MM.1S (cell line): Measurements from ENCODE around the gene SLC7A6.

Experiments
- DNase-seq: peaks from one replicate; pipeline ENCODE4 v3.0.0-alpha.2; 2015
- H2AFZ ChIP-seq: fragments of 300-600 bp; sonication (generic); 2 replicates; pipeline ENCODE4 v1.6.0; 2016; ENCODE audit warnings: antibody characterized with exemption, low read length
- H3F3A ChIP-seq: fragments of 300-600 bp; sonication (generic); 2 replicates; pipeline ENCODE4 v1.6.1; 2016; ENCODE audit warnings: mild to moderate bottlenecking, antibody characterized with exemption, low read length, moderate library complexity, mixed read lengths; ENCODE audit not compliant: insufficient read depth
- H3K27ac ChIP-seq: fragments of 300-600 bp; sonication (generic); 2 replicates; pipeline ENCODE4 v1.5.1; 2016; ENCODE audit warnings: mild to moderate bottlenecking, low read length
- H3K27me3 ChIP-seq: fragments of 300-600 bp; sonication (generic); replicated peaks from 2 replicates; pipeline ENCODE4 v1.6.0; 2016; ENCODE audit warnings: low read length; ENCODE audit not compliant: insufficient read depth
- H3K36me3 ChIP-seq: fragments of 300-600 bp; sonication (generic); replicated peaks from 2 replicates; pipeline ENCODE4 v1.6.1; 2016; ENCODE audit warnings: mild to moderate bottlenecking, low read length, mixed read lengths; ENCODE audit not compliant: insufficient read depth
- H3K4me1 ChIP-seq: fragments of 300-600 bp; sonication (generic); 2 replicates; pipeline ENCODE4 v1.6.1; 2016; ENCODE audit warnings: low read length, mixed read lengths
- H3K4me2 ChIP-seq: fragments of 300-600 bp; sonication (generic); 2 replicates; pipeline ENCODE4 v1.6.0; 2016; ENCODE audit warnings: low read depth, low read length
- H3K4me3 ChIP-seq: fragments of 300-600 bp; sonication (generic); 2 replicates; pipeline ENCODE4 v1.5.1; 2016; ENCODE audit warnings: low read length, mixed read lengths
- H3K79me2 ChIP-seq: fragments of 300-600 bp; sonication (generic); 2 replicates; pipeline ENCODE4 v1.6.1; 2016; ENCODE audit warnings: mixed run types, low read length, mixed read lengths
- H3K9ac ChIP-seq: fragments of 300-600 bp; sonication (generic); 2 replicates; pipeline ENCODE4 v1.6.1; 2016; ENCODE audit warnings: low read length, mixed read lengths
- H3K9me2 ChIP-seq: fragments of 300-600 bp; sonication (generic); replicated peaks from 2 replicates; pipeline ENCODE4 v1.6.1; 2016; ENCODE audit warnings: mild to moderate bottlenecking, low read length, mixed read lengths; ENCODE audit not compliant: insufficient read depth
- H3K9me3 ChIP-seq: fragments of 300-600 bp; sonication (generic); replicated peaks from 2 replicates; pipeline ENCODE4 v1.6.1; 2016; ENCODE audit warnings: mild to moderate bottlenecking, low read length, mixed read lengths; ENCODE audit not compliant: insufficient read depth
- H4K20me1 ChIP-seq: fragments of 300-600 bp; sonication (generic); 2 replicates; pipeline ENCODE4 v1.6.1; 2016; ENCODE audit warnings: mild to moderate bottlenecking, low read length, moderate library complexity, mixed read lengths; ENCODE audit not compliant: insufficient read depth
- EZH2 ChIP-seq: fragments of 300-600 bp; sonication (generic); optimal IDR thresholded peaks from 2 replicates; pipeline ENCODE3; 2017; ENCODE audit warnings: low read depth, mild to moderate bottlenecking, antibody characterized with exemption, low read length, mixed read lengths
- EZH2phosphoT487 ChIP-seq: fragments of 300-600 bp; sonication (generic); IDR thresholded peaks from 2 replicates; pipeline ENCODE4 v1.6.1; 2018; ENCODE audit warnings: antibody characterized with exemption, low read length
- TF ChIP-seq, protein P1 (sequence below): fragments of 300-600 bp; sonication (generic); IDR thresholded peaks from 2 replicates; pipeline ENCODE4 v1.5.1; 2016; ENCODE audit warnings: antibody characterized with exemption, low read length, mixed read lengths

The SLC7A6 gene

DNA sequence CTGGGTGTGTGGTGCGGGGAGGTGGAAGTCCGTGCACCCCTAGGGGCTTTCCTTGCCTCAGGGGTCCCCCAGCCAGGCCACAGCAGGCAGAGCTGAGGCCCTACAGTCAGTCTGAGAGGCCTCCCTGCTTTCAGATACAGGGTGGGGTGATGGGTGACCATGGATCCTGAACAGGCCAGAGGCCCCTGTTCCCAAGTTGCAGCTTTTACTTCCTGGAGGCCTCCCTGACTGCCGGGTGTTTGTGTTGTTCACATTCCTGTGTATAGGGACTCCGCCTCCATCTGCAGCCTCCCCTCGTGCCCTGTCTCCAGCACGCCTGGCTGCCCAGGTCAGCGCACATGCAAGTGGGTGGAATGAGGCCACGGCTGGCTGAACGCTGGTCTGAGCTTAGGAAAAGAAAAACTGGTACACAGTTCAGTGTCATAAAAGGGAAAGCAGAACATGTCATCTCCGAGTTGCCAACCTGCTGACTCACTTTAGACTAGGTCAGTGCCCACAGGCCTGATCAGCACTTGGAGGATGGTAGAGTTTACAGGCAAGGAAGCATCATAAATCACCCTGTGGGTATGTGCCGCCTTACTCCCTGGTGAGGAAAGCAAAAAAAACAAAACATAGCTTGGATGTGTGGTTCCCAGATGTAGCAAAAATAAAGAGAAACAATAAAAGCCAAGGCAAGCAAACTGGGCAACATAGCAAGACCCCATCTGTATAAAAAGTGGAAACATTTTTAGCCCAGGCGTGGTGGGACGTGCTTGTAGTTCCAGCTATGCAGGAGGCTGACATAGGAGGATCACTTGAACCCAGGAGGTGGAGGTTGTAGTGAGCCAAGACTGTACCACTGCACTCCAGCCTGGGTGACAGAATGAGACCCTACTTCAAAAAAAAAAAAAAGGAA lies 6.2 kb upstream of the SLC7A6 start:
- H3K9me3 ChIP-seq = no peaks in the 10 kb centered on the region
- H3F3A ChIP-seq = peaks cover 48% of the 10 kb centered on the region
- H3K4me2 ChIP-seq = peak overlapping the region; percentile 63
- H3K27ac ChIP-seq = peak overlapping the region; percentile 98
- peaks cover 11% of the 10 kb centered on the region for H3K36me3 ChIP-seq
- H4K20me1 ChIP-seq = no peaks in the 10 kb centered on the region
- H3K9me2 ChIP-seq = no peaks in the 10 kb centered on the region
- no peak overlapping the region for H2AFZ ChIP-seq
- H3K79me2 ChIP-seq = peaks cover 72% of the 10 kb centered on the region
- DNase-seq = peak; percentile 62
- peak overlapping the region; percentile 64 for H3K9ac ChIP-seq
- peaks cover 78% of the 10 kb centered on the region for H3K4me1 ChIP-seq
- peak overlapping the region; percentile 26; the same call in 1 of the 2 replicates for H3K4me3 ChIP-seq
- no peaks in the 10 kb centered on the region for H3K27me3 ChIP-seq
- TF ChIP-seq EZH2 (no peak), EZH2phosphoT487 (no peak)
- TF ChIP-seq, protein P1, sequence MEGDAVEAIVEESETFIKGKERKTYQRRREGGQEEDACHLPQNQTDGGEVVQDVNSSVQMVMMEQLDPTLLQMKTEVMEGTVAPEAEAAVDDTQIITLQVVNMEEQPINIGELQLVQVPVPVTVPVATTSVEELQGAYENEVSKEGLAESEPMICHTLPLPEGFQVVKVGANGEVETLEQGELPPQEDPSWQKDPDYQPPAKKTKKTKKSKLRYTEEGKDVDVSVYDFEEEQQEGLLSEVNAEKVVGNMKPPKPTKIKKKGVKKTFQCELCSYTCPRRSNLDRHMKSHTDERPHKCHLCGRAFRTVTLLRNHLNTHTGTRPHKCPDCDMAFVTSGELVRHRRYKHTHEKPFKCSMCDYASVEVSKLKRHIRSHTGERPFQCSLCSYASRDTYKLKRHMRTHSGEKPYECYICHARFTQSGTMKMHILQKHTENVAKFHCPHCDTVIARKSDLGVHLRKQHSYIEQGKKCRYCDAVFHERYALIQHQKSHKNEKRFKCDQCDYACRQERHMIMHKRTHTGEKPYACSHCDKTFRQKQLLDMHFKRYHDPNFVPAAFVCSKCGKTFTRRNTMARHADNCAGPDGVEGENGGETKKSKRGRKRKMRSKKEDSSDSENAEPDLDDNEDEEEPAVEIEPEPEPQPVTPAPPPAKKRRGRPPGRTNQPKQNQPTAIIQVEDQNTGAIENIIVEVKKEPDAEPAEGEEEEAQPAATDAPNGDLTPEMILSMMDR = no peak

DNA sequence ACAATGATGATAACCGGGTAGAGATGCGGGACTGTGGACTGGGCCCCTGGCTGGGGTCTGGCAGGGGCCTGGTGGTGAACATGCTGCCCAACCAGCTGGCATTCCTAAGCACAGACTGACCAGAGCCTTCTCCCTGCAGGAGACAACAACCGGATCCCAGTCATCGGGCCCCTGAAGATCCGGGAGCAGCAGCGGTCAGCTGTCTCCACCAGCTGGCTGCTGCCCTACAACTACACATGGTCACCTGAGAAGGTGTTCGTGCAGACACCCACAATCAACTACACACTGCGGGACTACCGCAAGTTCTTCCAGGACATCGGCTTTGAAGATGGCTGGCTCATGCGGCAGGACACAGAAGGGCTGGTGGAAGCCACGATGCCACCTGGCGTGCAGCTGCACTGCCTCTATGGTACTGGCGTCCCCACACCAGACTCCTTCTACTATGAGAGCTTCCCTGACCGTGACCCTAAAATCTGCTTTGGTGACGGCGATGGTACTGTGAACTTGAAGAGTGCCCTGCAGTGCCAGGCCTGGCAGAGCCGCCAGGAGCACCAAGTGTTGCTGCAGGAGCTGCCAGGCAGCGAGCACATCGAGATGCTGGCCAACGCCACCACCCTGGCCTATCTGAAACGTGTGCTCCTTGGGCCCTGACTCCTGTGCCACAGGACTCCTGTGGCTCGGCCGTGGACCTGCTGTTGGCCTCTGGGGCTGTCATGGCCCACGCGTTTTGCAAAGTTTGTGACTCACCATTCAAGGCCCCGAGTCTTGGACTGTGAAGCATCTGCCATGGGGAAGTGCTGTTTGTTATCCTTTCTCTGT lies 5.1 kb upstream of the SLC7A6 start:
- H3K4me3 ChIP-seq = no peak overlapping the region
- no peak overlapping the region for H2AFZ ChIP-seq
- H3K4me2 ChIP-seq = no peak overlapping the region
- H3K4me1 ChIP-seq = peaks cover 76% of the 10 kb centered on the region
- no peaks in the 10 kb centered on the region for H4K20me1 ChIP-seq
- no peak overlapping the region for H3K9ac ChIP-seq
- peaks cover 11% of the 10 kb centered on the region for H3K36me3 ChIP-seq
- peaks cover 74% of the 10 kb centered on the region for H3K79me2 ChIP-seq
- no peaks in the 10 kb centered on the region for H3K9me2 ChIP-seq
- H3K9me3 ChIP-seq = no peaks in the 10 kb centered on the region
- DNase-seq = no peak
- peak overlapping the region; percentile 98; the same call in 1 of the 2 replicates for H3K27ac ChIP-seq
- no peaks in the 10 kb centered on the region for H3K27me3 ChIP-seq
- peaks cover 48% of the 10 kb centered on the region for H3F3A ChIP-seq
- TF ChIP-seq, protein P1 = no peak
- no peak for TF ChIP-seq EZH2phosphoT487
- no peak for TF ChIP-seq EZH2

DNA sequence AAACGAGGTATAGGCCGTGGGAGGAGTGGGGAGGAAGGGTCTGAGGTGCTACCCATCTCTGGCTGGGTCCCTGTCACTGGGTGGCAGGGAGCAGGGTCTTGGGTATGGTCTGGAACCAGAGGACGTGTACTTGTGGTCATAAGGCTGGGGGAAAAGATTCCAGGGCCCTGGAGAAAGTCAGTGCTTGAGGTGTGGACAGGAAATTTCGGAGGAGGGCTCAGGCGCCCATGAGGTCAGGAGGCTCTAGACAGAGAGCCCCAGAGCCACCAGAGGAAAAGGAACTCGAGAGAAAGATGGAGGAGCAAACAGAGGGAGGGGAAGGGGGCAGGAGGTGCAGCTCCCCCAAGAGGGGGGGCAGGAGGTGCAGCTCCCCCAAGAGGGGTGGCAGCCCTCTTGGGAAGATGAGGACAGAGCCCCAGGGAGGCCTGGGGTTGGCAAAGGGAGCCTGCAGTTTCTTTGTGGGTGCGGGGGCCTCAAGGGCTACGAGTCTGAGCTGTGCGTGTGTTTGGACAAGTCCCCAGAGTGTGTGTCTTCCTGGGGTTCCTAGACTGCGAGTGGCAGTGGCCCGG lies 683 bp upstream of the SLC7A6 start:
- DNase-seq = no peak
- Histone ChIP-seq H3K4me2 (peak overlapping the region; percentile 96), H4K20me1 (no peaks in the 10 kb centered on the region), H3K9ac (peak overlapping the region; percentile 79), H3K9me2 (no peaks in the 10 kb centered on the region), H3K27me3 (no peaks in the 10 kb centered on the region), H3K27ac (peak overlapping the region; percentile 75), H3F3A (peaks cover 28% of the 10 kb centered on the region), H3K9me3 (no peaks in the 10 kb centered on the region), H3K4me3 (peak overlapping the region; percentile 73), H2AFZ (peak overlapping the region; percentile 63), H3K36me3 (peaks cover 10% of the 10 kb centered on the region), H3K4me1 (peaks cover 48% of the 10 kb centered on the region), H3K79me2 (peaks cover 89% of the 10 kb centered on the region)
- TF ChIP-seq EZH2phosphoT487 (no peak), EZH2 (no peak)
- TF ChIP-seq, protein P1 = no peak
